Body of pancreas (tissue), 4 donors: ENCODE results near the gene SP7. TPM values are rescaled to one million over a fixed set of nuclear protein-coding genes. Genes with fewer than 3 reads are reported as not detected.

Experiments used
- ATAC-seq: fragments of 150-250 bp; one replicate; pipeline ENCODE4 v1.9.1; 2016
- DNase-seq, 4 donors: peaks; one replicate each; pipeline ENCODE4 v3.0.0-alpha.2; 2019
- H3K27ac ChIP-seq, 4 donors: fragments of 200-600 bp; sonication (generic); 1 replicate in 3 of 4; 2 replicates in 1 of 4; pipeline versions ENCODE4 v1.5.1 to v1.6.1; 2016 to 2019; ENCODE audit warnings: mild to moderate bottlenecking in 1 of 4, mixed read lengths in 1 of 4, moderate library complexity in 1 of 4
- H3K27me3 ChIP-seq, 2 donors: fragments of 200-600 bp; sonication (generic); one replicate each; pipeline ENCODE4 v1.6.0; 2016; ENCODE audit warnings: mild to moderate bottlenecking in 1 of 2
- H3K36me3 ChIP-seq, 2 donors: fragments of 200-600 bp; sonication (generic); replicated peaks in 1 of 2; 2 replicates each; pipeline ENCODE4 v1.5.1; 2016; ENCODE audit warnings: low read depth in 2 of 2; ENCODE audit not compliant: insufficient read depth in 1 of 2
- H3K4me1 ChIP-seq: fragments of 200-600 bp; sonication (generic); one replicate; pipeline ENCODE4 v1.6.0; 2016
- H3K4me3 ChIP-seq, 2 donors: fragments of 200-600 bp; sonication (generic); 1 replicate in 1 of 2; 2 replicates in 1 of 2; pipeline ENCODE4 v1.5.1; 2016 to 2019
- H3K9me3 ChIP-seq, 3 donors: fragments of 200-600 bp; sonication (generic); 1 replicate in 2 of 3; 2 replicates in 1 of 3; pipeline ENCODE4 v1.5.1; 2016
- POLR2A ChIP-seq, 3 donors: fragments of 450-650 bp; IDR thresholded peaks; one replicate each; pipeline ENCODE4 v1.6.1; 2016; ENCODE audit warnings: antibody characterized with exemption in 3 of 3, mild to moderate bottlenecking in 2 of 3
- WGBS, 2 donors: methylation state at CpG; one replicate each; pipeline ENCODE4 v1.1.5; 2017; 5-methylcytosine and 5-hydroxymethylcytosine counted together
- intact Hi-C: fragments of 100-400 bp; cut with DNase I; formaldehyde crosslinking; loops from one replicate; pipeline ENCODE4 v1.15.1; 2023
- total RNA-seq, 2 donors: library from RNA; depleted of rRNA; stranded (reverse); fragments of >200 nt; gene quantifications; one replicate each; pipeline ENCODE4 v1.1.0, GENCODE V29; 2016
- TF ChIP-seq, protein P1 (sequence below), 7 experiments: fragments of 450-650 bp in 4 of 7; fragments of 200-600 bp in 3 of 7; sonication (generic) in 3 of 7; IDR thresholded peaks; one replicate each; pipeline ENCODE4 v1.5.1; 2016 to 2019; ENCODE audit warnings: antibody characterized with exemption in 7 of 7

Gene SP7
- total RNA-seq, 2 donors from 2014 or later, result not detected

DNA sequence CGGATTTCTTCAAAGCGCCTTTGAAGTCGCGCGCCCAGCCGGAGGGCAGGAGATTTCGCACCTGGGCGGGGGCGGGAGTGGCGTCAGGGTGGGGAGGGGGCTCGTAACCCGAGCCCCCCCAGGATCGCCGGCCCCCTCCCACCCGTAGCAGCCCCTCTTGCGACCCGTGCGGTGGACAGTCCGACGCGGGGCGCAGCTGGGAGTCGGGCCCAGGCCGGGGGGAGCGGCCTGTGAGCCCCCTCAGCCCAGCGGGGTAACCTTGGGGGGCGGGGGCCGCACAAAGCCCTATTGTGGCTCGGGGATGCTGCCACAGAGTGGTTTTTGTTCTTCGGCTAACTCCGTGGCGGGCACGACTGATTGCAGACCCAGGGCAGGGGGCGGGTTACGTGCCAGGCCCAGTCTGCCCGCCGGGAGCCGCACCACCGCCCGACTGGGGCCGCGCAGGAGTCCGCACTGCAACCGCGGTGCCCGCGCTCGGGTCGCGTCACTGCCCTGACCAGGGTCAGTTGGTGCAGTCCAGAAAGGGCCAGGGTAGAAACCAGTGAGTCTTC lies 10.6 kb downstream of the SP7 start:
- Histone ChIP-seq H3K36me3 (no peaks in the 10 kb centered on the region), H3K4me3 (peak overlapping the region; percentile 17 to 56), H3K9me3 (no peaks in the 10 kb centered on the region), H3K27ac (peak overlapping the region in 3 of 4 donors; percentile 62 to 85 (median 73)), H3K4me1 (peaks cover 31% of the 10 kb centered on the region), H3K27me3 (no peaks in the 10 kb centered on the region)
- 0 to 1% methylated on average over 10 to 45 of the region's 50 CpGs for WGBS, 2 donors
- ATAC-seq, result no peak
- TF ChIP-seq POLR2A (IDR thresholded peaks at IDR 0.05), result peak in 1 of 3 donors; percentile 25
- TF ChIP-seq, protein P1, sequence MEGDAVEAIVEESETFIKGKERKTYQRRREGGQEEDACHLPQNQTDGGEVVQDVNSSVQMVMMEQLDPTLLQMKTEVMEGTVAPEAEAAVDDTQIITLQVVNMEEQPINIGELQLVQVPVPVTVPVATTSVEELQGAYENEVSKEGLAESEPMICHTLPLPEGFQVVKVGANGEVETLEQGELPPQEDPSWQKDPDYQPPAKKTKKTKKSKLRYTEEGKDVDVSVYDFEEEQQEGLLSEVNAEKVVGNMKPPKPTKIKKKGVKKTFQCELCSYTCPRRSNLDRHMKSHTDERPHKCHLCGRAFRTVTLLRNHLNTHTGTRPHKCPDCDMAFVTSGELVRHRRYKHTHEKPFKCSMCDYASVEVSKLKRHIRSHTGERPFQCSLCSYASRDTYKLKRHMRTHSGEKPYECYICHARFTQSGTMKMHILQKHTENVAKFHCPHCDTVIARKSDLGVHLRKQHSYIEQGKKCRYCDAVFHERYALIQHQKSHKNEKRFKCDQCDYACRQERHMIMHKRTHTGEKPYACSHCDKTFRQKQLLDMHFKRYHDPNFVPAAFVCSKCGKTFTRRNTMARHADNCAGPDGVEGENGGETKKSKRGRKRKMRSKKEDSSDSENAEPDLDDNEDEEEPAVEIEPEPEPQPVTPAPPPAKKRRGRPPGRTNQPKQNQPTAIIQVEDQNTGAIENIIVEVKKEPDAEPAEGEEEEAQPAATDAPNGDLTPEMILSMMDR (IDR thresholded peaks at IDR 0.05), result peak in 1 of 7 experiments; percentile 15
- peak; percentile 24 to 50 (median 38) for DNase-seq
- intact Hi-C loops, result no loop called here

DNA sequence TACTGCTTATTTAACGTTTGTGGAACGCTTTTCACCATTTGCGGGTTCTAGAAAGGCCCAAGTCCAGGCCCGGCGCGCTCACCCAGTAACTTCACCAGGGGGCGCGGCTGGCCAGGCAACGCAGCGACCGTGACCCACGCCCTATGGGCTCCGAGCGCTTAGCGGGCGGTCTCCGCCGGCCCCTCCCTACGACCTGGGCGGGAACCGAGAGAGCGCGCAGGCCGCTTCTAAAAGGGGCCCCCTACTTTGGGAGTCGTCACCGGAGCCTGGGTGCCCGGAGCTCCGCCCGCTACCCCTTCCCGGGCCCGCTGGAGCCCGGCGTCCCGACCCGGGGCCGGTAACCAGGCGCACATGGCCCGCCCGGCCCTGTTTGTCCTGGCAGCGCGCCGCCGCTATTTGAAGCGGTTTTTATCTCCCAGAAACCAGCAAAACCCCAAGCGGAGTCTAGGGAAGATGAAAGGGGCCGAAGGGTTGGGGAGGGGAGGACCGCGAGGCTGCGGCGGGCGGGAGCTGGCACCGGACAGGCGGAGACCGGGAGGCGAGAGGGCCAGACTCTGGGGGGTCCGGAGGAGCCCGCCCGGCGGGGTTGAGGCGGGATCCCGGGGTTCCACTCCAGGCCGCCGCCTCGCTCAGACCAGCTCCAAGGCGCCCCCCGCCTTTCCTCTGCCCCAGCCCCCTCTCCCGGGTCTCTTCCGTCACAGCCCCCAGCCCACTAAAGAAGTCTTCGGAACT lies 11.2 kb downstream of the SP7 start:
- TF ChIP-seq POLR2A (IDR thresholded peaks at IDR 0.05), result peak; percentile 49 to 69 (median 67)
- TF ChIP-seq, protein P1 (IDR thresholded peaks at IDR 0.05), result peak; percentile 56 to 85 (median 79)
- peak; percentile 89 to 93 (median 92) for DNase-seq
- 0 to 1% methylated on average over 13 to 65 of the region's 69 CpGs for WGBS, 2 donors

DNA sequence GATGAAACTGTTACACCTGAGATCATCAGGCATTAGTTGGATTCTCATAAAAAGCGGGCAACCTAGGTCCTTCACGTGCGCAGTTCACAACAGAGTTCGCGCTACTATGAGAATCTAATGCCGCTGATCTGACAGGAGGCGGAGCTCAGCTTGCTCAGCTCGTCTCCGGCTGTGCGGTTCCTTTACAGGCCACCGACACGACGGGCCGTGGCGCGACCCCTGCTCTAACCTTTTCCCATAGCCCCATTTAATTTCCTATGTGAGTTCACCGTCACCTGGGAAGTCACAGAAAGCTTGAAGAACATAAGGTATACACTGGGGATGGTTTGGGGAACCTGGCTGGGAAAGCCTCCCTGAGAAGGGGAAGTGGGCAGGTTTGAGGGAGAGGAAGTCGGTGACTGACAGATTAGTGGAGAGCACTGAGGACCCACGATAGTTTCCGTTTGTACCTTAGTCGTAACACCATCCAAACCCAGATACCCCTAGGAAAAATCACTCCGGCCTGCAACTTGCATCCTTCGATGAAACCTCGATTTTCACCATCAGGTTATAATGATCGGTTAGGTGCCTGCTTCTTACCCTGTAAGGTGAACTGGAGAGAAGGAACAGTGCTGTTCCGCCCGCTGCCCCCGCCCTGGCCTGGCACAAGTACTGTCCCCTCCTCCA lies 11.9 kb downstream of the SP7 start:
- H3K27ac ChIP-seq, result peak overlapping the region; percentile 44 to 85 (median 68)
- peak; percentile 24 to 42 (median 35) for DNase-seq
- intact Hi-C loops, result no loop called here
- H3K27me3 ChIP-seq, result no peaks in the 10 kb centered on the region
- H3K4me3 ChIP-seq, result no peak overlapping the region
- ATAC-seq, result no peak
- TF ChIP-seq POLR2A (IDR thresholded peaks at IDR 0.05), result no peak
- TF ChIP-seq, protein P1 (IDR thresholded peaks at IDR 0.05), result no peak
- H3K36me3 ChIP-seq, result peaks cover 0 to under 1% of the 10 kb centered on the region in 2 donors
- WGBS, 2 donors, result 7 to 24% methylated on average over 26 to 28 of the region's 28 CpGs
- H3K4me1 ChIP-seq, result peaks cover 39% of the 10 kb centered on the region
- no peaks in the 10 kb centered on the region for H3K9me3 ChIP-seq

More for the DNA sequence above, 11.2 kb downstream of the SP7 start:
- intact Hi-C loops, result no loop called here
- H3K9me3 ChIP-seq, result no peaks in the 10 kb centered on the region
- peak; percentile 74 for ATAC-seq
- H3K27me3 ChIP-seq, result no peaks in the 10 kb centered on the region
- H3K36me3 ChIP-seq, result no peaks in the 10 kb centered on the region
- H3K4me3 ChIP-seq, result peak overlapping the region; percentile 17 to 56
- peak overlapping the region; percentile 44 to 85 (median 68) for H3K27ac ChIP-seq
- H3K4me1 ChIP-seq, result peaks cover 38% of the 10 kb centered on the region

DNA sequence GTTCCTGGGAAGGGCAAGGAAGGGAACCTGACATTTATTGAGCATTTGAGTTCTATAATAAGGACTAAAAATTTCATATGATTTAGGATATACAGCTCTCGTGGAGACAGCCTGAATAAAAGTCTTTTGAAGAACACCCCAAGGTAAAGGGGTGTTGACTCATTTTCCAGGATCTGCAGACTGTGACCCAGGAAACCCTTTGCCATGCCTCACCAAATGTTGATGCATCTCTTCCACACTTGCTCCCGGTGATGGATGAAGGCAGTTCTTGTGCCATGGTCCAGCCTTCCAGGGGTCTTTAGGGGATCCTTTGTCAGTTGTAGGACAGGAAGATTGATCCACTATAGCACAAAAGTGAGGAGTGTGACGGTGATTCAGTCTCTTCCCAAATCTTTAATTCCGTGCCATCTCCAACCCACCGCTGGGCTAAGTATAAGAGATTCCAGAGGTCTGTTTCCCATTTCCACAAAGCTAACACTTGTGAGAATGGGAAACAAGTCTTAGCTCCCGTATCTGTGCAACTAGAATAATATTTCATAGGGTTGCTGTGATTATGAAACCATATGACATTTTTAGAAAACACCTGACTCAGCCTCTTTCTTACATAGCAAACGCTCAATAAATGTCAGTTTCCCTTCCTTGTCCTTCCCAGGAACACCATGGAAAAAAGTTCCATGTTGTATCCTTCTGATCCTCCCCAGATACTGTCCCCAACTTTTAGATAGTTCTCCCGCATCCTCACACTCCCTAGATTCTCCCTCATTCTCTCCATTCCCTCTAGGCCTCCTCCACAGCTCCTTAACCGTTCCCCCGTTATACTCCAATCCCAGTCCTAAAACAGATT lies 15.6 kb downstream of the SP7 start:
- 30 to 31% methylated on average over 10 of the region's 10 CpGs for WGBS, 2 donors
- no peak for DNase-seq
- ATAC-seq, result no peak
- Histone ChIP-seq H3K27me3 (no peaks in the 10 kb centered on the region), H3K9me3 (no peaks in the 10 kb centered on the region), H3K4me3 (peak overlapping the region; percentile 40 to 93), H3K36me3 (peaks cover 0 to 5% of the 10 kb centered on the region in 2 donors), H3K27ac (peak overlapping the region; percentile 77 to 94 (median 87)), H3K4me1 (peaks cover 33% of the 10 kb centered on the region)
- intact Hi-C loops, result no loop called here
- TF ChIP-seq, protein P1 (IDR thresholded peaks at IDR 0.05), result no peak
- TF ChIP-seq POLR2A (IDR thresholded peaks at IDR 0.05), result no peak
